Fibroblast of lung (primary cell): Measurements from ENCODE around the gene TCFL5. TPM values are rescaled to one million over a fixed set of nuclear protein-coding genes. Genes with fewer than 3 reads are reported as not detected.
"Not testable (repeated sequence)": the region's sequence is repeated elsewhere in the genome, so short reads cannot be mapped to it uniquely, and the experiment has no call there.

Experiments
- DNase-seq, 2 donors: peaks; one replicate each; pipeline versions ENCODE4 v3.0.0 to v3.0.0-alpha.2; 2010; ENCODE audit warnings: low read depth in 2 of 2
- H2AFZ ChIP-seq: 2 replicates; pipeline ENCODE4 v1.5.1; 2012; ENCODE audit warnings: low read length, control low read depth, inconsistent platforms
- H3K27ac ChIP-seq: 2 replicates; pipeline ENCODE4 v1.5.1; 2011; ENCODE audit warnings: low read length, control low read depth; ENCODE audit not compliant: insufficient read depth
- H3K27me3 ChIP-seq: 2 replicates; pipeline ENCODE4 v1.5.1; 2011; ENCODE audit warnings: mild to moderate bottlenecking, low read length; ENCODE audit not compliant: control insufficient read depth, insufficient read depth
- H3K36me3 ChIP-seq: 2 replicates; pipeline ENCODE4 v1.5.1; 2011; ENCODE audit warnings: low read length; ENCODE audit not compliant: control insufficient read depth, insufficient read depth
- H3K4me1 ChIP-seq: 2 replicates; pipeline ENCODE4 v1.5.1; 2011; ENCODE audit warnings: low read length; ENCODE audit not compliant: control insufficient read depth, insufficient read depth; ENCODE audit errors: extremely low read depth
- H3K4me2 ChIP-seq: 2 replicates; pipeline ENCODE4 v1.5.1; 2011; ENCODE audit warnings: low read length, control low read depth; ENCODE audit not compliant: insufficient read depth; ENCODE audit errors: extremely low read depth
- H3K4me3 ChIP-seq, 4 experiments: fragments of 200-600 bp in 1 of 4; sonication (generic) in 1 of 4; replicated peaks in 1 of 4; 2 replicates each; pipeline ENCODE4 v1.5.1; 2011 to 2016; ENCODE audit warnings: low read length in 4 of 4, low read depth in 3 of 4, mild to moderate bottlenecking in 3 of 4, control low read depth in 2 of 4, inconsistent platforms in 1 of 4, mixed read lengths in 1 of 4; ENCODE audit not compliant: insufficient read depth in 1 of 4; ENCODE audit errors: control extremely low read depth in 1 of 4
- H3K79me2 ChIP-seq: 2 replicates; pipeline ENCODE4 v1.5.1; 2012; ENCODE audit warnings: mild to moderate bottlenecking, low read length, inconsistent platforms; ENCODE audit not compliant: control insufficient read depth, insufficient read depth
- H3K9ac ChIP-seq: 2 replicates; pipeline ENCODE4 v1.5.1; 2011; ENCODE audit warnings: mild to moderate bottlenecking, low read length, control low read depth; ENCODE audit not compliant: insufficient read depth
- H3K9me3 ChIP-seq: 2 replicates; pipeline ENCODE4 v1.5.1; 2012; ENCODE audit warnings: low read depth, low read length; ENCODE audit not compliant: control insufficient read depth, insufficient read depth
- H4K20me1 ChIP-seq: 2 replicates; pipeline ENCODE4 v1.5.1; 2011; ENCODE audit warnings: low read length; ENCODE audit not compliant: control insufficient read depth, insufficient read depth; ENCODE audit errors: extremely low read depth
- EZH2 ChIP-seq: IDR thresholded peaks from 2 replicates; pipeline ENCODE4 v1.5.1; 2012; ENCODE audit warnings: low read length, control low read depth, mild to moderate bottlenecking; ENCODE audit errors: missing control alignments
- polyA plus RNA-seq, 2 donors: library from polyadenylated mRNA; depleted of rRNA in 1 of 2; stranded (reverse) in 1 of 2; unstranded in 1 of 2; fragments of >200 nt; gene quantifications; 2 replicates each; pipeline ENCODE4 v1.2.1, GENCODE V29; 2011 to 2012; ENCODE audit warnings: missing spikeins in 1 of 2
- total RNA-seq: library from RNA; depleted of rRNA; stranded (reverse); fragments of >200 nt; gene quantifications from 2 replicates; pipeline ENCODE4 v1.2.1, GENCODE V29; 2014
- TF ChIP-seq, protein P1 (sequence below), 2 donors: IDR thresholded peaks in 1 of 2; conservative IDR thresholded peaks in 1 of 2; 1 replicate in 1 of 2; 2 replicates in 1 of 2; pipeline ENCODE4 v1.5.1; 2011 to 2012; ENCODE audit warnings: low read length in 2 of 2, control low read depth in 1 of 2, inconsistent platforms in 1 of 2, low read depth in 1 of 2, mild to moderate bottlenecking in 1 of 2

The TCFL5 gene
- total and polyA plus RNA-seq, 2 donors (not counting 1 experiment from before 2014, with no cell fraction given): 9.8 to 13.7 TPM

DNA sequence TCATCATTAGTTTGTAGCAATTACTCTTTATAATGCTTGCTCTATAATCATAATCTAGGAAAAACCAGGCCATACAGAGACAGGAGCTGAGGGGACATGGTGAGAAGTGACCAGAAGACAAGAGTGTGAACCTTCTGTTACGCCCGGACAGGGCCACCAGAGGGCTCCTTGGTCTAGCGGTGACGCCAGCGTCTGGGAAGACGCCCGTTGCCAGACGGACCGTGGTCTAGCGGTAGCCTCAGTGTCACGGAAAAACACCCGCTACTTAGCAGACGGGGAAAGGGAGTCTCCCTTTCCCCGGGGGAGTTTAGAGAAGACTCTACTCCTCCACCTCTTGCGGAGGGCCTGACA lies 12.0 kb upstream of the TCFL5 start:
- not testable (repeated sequence) for H3K9me3 ChIP-seq, H3K27me3 ChIP-seq, H2AFZ ChIP-seq, H4K20me1 ChIP-seq, H3K36me3 ChIP-seq, H3K9ac ChIP-seq, H3K27ac ChIP-seq, H3K4me2 ChIP-seq, H3K4me3 ChIP-seq, H3K79me2 ChIP-seq
- peak; percentile 50 to 54 for DNase-seq
- TF ChIP-seq, protein P1, sequence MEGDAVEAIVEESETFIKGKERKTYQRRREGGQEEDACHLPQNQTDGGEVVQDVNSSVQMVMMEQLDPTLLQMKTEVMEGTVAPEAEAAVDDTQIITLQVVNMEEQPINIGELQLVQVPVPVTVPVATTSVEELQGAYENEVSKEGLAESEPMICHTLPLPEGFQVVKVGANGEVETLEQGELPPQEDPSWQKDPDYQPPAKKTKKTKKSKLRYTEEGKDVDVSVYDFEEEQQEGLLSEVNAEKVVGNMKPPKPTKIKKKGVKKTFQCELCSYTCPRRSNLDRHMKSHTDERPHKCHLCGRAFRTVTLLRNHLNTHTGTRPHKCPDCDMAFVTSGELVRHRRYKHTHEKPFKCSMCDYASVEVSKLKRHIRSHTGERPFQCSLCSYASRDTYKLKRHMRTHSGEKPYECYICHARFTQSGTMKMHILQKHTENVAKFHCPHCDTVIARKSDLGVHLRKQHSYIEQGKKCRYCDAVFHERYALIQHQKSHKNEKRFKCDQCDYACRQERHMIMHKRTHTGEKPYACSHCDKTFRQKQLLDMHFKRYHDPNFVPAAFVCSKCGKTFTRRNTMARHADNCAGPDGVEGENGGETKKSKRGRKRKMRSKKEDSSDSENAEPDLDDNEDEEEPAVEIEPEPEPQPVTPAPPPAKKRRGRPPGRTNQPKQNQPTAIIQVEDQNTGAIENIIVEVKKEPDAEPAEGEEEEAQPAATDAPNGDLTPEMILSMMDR (conservative IDR thresholded peaks at IDR 0.05 in 1 of 2, IDR thresholded peaks at IDR 0.05 in 1 of 2; ENCODE audit: low read depth in 1 of 2, low read length in 2 of 2): peak; percentile 37 to 48
- peaks cover 18% of the 10 kb centered on the region for H3K4me1 ChIP-seq

DNA sequence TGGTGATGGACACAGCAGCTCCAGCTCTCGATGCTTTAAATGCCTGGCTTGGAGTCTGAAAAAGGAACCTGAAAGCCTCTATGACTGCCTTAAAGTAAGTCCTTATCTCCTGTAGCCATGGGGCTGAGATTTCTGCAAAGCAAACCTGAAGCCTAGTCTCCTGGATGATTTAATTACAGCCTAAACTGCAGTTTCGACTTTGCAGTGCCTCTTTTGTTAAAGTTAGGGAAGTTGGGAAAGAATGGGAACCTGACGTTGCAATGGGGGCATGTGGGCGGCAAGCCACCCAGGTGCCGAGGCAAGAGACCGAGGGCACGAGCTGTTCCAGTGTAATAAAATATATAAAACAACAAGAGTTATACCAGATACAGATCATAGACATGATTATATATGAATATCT lies 11.7 kb upstream of the TCFL5 start:
- no peak overlapping the region for H3K4me3 ChIP-seq
- no peaks in the 10 kb centered on the region for H4K20me1 ChIP-seq
- DNase-seq: no peak
- no peaks in the 10 kb centered on the region for H3K9me3 ChIP-seq
- TF ChIP-seq EZH2: no peak
- TF ChIP-seq, protein P1 (conservative IDR thresholded peaks at IDR 0.05 in 1 of 2, IDR thresholded peaks at IDR 0.05 in 1 of 2; ENCODE audit: low read depth in 1 of 2, low read length in 2 of 2): no peak
- no peak overlapping the region for H2AFZ ChIP-seq
- no peaks in the 10 kb centered on the region for H3K79me2 ChIP-seq
- peaks cover 2% of the 10 kb centered on the region for H3K36me3 ChIP-seq
- H3K9ac ChIP-seq: no peak overlapping the region
- no peaks in the 10 kb centered on the region for H3K27me3 ChIP-seq
- no peak overlapping the region for H3K4me2 ChIP-seq
- H3K27ac ChIP-seq: no peak overlapping the region
- H3K4me1 ChIP-seq: peaks cover 18% of the 10 kb centered on the region

DNA sequence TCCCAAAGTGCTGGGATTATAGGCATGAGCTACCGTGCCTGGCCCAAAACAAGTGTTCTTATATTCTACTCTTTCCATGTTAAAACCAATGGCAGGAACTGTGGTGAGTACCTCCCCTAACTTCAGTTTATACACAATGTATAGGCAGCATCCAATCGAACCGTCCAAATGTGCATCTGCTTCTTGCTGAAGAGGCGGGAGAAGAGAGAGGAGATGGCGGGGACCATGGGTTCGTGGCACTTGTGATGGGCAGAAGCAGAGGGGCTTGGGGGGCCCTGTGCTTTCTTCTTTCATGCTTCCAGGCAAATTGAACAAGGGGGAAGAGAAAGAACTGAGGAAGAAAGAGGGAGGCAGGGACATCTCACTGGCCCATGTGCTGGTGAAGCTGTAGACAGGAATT lies 11.2 kb upstream of the TCFL5 start:
- TF ChIP-seq EZH2: no peak
- TF ChIP-seq, protein P1 (conservative IDR thresholded peaks at IDR 0.05 in 1 of 2, IDR thresholded peaks at IDR 0.05 in 1 of 2; ENCODE audit: low read depth in 1 of 2, low read length in 2 of 2): no peak
- Histone ChIP-seq H3K27me3 (no peaks in the 10 kb centered on the region), H3K27ac (no peak overlapping the region), H3K36me3 (peaks cover 2% of the 10 kb centered on the region), H2AFZ (no peak overlapping the region), H4K20me1 (no peaks in the 10 kb centered on the region), H3K4me3 (no peak overlapping the region), H3K4me2 (no peak overlapping the region), H3K79me2 (no peaks in the 10 kb centered on the region), H3K4me1 (peaks cover 18% of the 10 kb centered on the region), H3K9me3 (no peaks in the 10 kb centered on the region), H3K9ac (no peak overlapping the region)
- DNase-seq: no peak
